ENCODE results near the gene CDC42BPB.

DNA sequence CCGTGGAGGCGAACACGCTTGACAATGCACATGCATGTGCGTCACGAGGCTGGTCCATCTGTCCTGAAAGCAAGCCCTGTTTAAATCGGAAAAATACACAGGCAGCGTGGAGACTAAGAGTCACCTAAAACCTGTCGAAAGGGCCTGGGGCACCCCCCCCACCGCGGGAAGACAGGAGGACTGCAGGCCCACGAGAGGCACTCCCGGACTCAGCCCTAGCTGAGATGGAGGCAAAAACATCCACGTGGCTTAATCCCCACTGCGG lies 54.1 kb downstream of the CDC42BPB start:
- TF ChIP-seq, protein P1, sequence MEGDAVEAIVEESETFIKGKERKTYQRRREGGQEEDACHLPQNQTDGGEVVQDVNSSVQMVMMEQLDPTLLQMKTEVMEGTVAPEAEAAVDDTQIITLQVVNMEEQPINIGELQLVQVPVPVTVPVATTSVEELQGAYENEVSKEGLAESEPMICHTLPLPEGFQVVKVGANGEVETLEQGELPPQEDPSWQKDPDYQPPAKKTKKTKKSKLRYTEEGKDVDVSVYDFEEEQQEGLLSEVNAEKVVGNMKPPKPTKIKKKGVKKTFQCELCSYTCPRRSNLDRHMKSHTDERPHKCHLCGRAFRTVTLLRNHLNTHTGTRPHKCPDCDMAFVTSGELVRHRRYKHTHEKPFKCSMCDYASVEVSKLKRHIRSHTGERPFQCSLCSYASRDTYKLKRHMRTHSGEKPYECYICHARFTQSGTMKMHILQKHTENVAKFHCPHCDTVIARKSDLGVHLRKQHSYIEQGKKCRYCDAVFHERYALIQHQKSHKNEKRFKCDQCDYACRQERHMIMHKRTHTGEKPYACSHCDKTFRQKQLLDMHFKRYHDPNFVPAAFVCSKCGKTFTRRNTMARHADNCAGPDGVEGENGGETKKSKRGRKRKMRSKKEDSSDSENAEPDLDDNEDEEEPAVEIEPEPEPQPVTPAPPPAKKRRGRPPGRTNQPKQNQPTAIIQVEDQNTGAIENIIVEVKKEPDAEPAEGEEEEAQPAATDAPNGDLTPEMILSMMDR (IDR thresholded peaks at IDR 0.05 in 4 of 5, conservative IDR thresholded peaks at IDR 0.05 in 1 of 5) = no peak
- no peak for TF ChIP-seq POLR2A (IDR thresholded peaks at IDR 0.05)

Data from gastrocnemius medialis (tissue), 4 donors.